ENCODE measurements around the gene TRAPPC12.
"Not testable (repeated sequence)": the region's sequence is repeated elsewhere in the genome, so short reads cannot be mapped to it uniquely, and the experiment has no call there.

TRAPPC12 gene

GRCh38 chr2:3379647-3380534 is at the start of gene TRAPPC12:
TRAPPC12 (plus strand) TSS chr2:3379694; CDS start chr2:3387624, 7,930 bp downstream.
- DNase-seq (ENCODE audit: low read depth in 2 of 2), result peak; percentile 92 to 93

- no peak for DNase-seq (ENCODE audit: low read depth in 2 of 2)
Measured at GRCh38 chr2:3332133-3332532, 47.4 kb upstream of the TRAPPC12 start.

GRCh38 chr2:3334392-3335345 is 44.8 kb upstream of the TRAPPC12 start:
- DNase-seq (ENCODE audit: low read depth in 2 of 2), result no peak

GRCh38 chr2:3336844-3337243 is 42.6 kb upstream of the TRAPPC12 start:
- DNase-seq (ENCODE audit: low read depth in 2 of 2), result no peak

GRCh38 chr2:3338340-3338739 is 41.2 kb upstream of the TRAPPC12 start:
- no peak for DNase-seq (ENCODE audit: low read depth in 2 of 2)

GRCh38 chr2:3340144-3340543 is 39.4 kb upstream of the TRAPPC12 start:
- DNase-seq (ENCODE audit: low read depth in 2 of 2), result no peak

- no peak for DNase-seq (ENCODE audit: low read depth in 2 of 2)
Measured at GRCh38 chr2:3341336-3341735, 38.2 kb upstream of the TRAPPC12 start.

- DNase-seq (ENCODE audit: low read depth in 2 of 2), result no peak
Measured at GRCh38 chr2:3342324-3342723, 37.2 kb upstream of the TRAPPC12 start.

- no peak for DNase-seq (ENCODE audit: low read depth in 2 of 2)
Measured at GRCh38 chr2:3343012-3343411, 36.5 kb upstream of the TRAPPC12 start.

- no peak for DNase-seq (ENCODE audit: low read depth in 2 of 2)
Measured at GRCh38 chr2:3344897-3345296, 34.6 kb upstream of the TRAPPC12 start.

GRCh38 chr2:3345621-3346020 is 33.9 kb upstream of the TRAPPC12 start:
- no peak for DNase-seq (ENCODE audit: low read depth in 2 of 2)

GRCh38 chr2:3348767-3349166 is 30.7 kb upstream of the TRAPPC12 start:
- DNase-seq (ENCODE audit: low read depth in 2 of 2), result no peak

GRCh38 chr2:3349211-3349693 is 30.2 kb upstream of the TRAPPC12 start:
- no peak for DNase-seq (ENCODE audit: low read depth in 2 of 2)

GRCh38 chr2:3354986-3355385 is 24.5 kb upstream of the TRAPPC12 start:
- no peak for DNase-seq (ENCODE audit: low read depth in 2 of 2)

- no peak for DNase-seq (ENCODE audit: low read depth in 2 of 2)
Measured at GRCh38 chr2:3355951-3356569, 23.4 kb upstream of the TRAPPC12 start.

- DNase-seq (ENCODE audit: low read depth in 2 of 2), result no peak
Measured at GRCh38 chr2:3356799-3357198, 22.7 kb upstream of the TRAPPC12 start.

- DNase-seq (ENCODE audit: low read depth in 2 of 2), result not testable (repeated sequence)
Measured at GRCh38 chr2:3357446-3357845, 22.0 kb upstream of the TRAPPC12 start.

- DNase-seq (ENCODE audit: low read depth in 2 of 2), result no peak
Measured at GRCh38 chr2:3357926-3358325, 21.6 kb upstream of the TRAPPC12 start.

GRCh38 chr2:3361518-3362389 is 17.7 kb upstream of the TRAPPC12 start:
- no peak for DNase-seq (ENCODE audit: low read depth in 2 of 2)

- no peak for DNase-seq (ENCODE audit: low read depth in 2 of 2)
Measured at GRCh38 chr2:3365219-3365618, 14.3 kb upstream of the TRAPPC12 start.

GRCh38 chr2:3368261-3368722 is 11.2 kb upstream of the TRAPPC12 start:
- DNase-seq (ENCODE audit: low read depth in 2 of 2), result no peak

Data from stimulated activated CD8-positive, alpha-beta memory T cell treated with anti-CD3 and anti-CD28 coated beads, Interleukin-15, amount 100 ng/mL, for 48 hours (primary cell).